Globus pallidus (tissue), 1 donor: ENCODE results near the gene HIBADH.

ENCODE experiments used
- DNase-seq: peaks from one replicate; pipeline ENCODE4 v3.0.0-alpha.2; 2015; ENCODE audit warnings: low spot score

HIBADH gene

DNA sequence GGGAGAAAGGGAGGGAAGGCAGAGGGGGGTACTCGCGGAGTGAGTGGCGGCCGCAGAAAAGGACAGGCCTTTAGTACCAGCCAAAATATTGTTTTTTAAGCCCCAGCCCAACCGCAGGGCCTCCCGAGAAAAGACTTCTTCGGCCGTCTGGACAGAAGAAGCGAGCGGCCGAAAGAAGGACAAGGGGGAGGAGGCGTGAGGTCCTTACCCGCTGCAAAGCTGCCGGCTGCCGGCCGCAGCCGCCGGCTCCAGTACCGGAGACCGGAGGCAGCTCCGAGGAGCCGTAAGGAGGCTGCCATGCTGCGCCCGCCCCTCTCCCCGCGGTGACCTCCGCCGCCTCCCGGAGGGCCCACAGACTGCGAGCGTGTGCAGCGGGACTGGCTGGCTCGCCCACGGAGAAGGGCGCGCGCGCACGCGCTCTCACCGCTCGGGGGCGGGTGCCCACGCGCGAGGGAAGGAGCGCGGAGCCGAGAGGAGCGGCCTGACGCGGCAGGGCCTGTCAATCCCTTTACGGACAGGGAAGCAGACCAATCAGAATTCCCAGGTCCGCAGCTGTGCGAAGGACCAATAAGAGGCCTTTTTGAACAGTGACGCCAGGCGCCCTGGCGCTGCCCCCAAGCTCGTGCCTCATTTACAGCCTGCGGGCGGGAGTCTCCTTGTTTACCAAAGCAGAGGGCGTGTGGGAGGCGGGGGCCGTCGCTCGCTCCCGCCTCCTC is at the start of gene HIBADH:
Gene HIBADH (minus strand): TSS at position 394 of the 716 bp plus-strand sequence. CDS start 95 bp downstream, at position 299.
- DNase-seq: peak; percentile 99

DNA sequence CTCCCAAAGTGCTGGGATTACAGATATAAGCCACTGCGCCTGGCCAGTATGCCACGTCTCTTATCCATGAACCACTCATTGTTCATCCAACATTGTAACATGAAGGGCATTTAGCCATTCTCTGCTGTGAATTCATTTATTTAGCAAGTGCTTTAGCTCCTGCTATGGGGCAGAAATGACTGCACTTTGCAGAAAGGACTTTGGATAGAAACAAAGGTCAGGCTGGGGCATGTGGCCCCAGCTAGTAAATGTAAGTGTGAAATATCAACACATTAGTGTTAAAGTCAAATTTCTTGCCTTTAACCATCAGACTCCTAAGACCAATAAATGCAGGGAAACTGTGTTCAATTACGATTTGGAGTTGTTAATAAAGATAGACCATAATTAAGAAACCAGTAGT is 49.5 kb upstream of the HIBADH start:
- no peak for DNase-seq

DNA sequence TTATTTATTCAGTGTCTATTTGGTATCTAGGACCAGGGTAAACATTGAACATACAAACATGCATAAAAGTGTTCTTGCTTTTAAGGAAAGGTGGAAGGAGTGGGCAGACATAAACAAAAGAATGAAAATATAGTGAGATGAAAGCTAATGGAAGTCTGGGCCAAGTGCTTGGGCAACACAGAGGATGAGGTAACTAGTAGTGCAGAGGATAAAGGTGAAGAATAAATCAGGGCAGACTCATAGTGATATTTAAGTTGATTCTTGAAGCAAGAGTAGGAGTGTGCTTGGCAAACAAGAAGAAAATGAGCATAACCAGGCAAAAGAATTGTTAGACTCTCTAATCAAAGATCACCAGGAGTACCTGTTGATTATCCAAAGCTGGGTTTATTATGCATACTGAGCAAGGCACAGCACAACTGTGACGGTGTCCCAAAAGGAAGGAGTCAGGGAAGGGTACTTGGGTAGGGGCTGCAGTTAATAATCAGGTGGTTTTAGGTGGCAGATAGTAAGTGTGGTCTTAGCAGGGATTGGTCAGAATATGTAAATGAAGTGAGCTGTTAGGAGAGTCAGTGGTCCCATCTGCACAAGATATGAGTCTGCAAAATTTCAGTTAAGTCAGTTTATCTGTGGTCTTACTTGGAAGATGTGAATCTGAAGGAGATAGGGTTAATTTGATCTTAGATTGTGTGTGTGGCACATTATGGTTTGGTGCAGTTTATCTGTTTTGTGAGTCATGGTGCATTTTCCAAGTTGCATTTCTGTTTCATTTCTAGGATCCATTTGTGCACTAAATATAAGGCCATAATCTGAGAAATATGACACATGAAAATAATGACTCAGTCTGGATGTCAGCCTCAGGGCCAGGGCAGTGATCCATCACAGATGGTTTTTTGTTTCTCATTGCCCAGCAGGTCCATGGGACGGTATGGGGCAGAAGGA is 46.7 kb upstream of the HIBADH start:
- DNase-seq: no peak

DNA sequence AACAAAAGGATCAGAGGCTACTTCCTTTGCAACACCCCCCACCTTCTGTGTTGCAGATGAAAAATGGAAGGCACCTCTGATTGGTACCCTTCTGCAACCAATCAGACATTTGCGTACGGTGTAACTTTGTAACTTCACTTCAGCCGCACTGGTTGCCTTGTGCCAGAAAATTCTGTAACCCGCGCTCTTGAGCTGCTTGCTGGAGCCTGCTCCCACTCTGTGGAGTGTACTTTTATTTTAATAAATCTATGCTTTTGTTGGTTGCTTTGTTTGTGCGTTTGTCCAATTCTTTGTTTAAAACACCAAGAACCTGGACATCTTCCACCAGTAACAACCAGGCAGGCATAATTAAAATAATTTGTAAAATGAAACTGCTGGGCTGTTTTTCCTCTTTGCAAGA is 45.8 kb upstream of the HIBADH start:
- DNase-seq: no peak

- DNase-seq: no peak
Measured at GRCh38 chr7:27705200-27705594, 42.5 kb upstream of the HIBADH start.

- DNase-seq: no peak
Measured at GRCh38 chr7:27704422-27705199, 41.9 kb upstream of the HIBADH start.

GRCh38 chr7:27703181-27703580 is 40.5 kb upstream of the HIBADH start:
- DNase-seq: no peak

- no peak for DNase-seq
Measured at GRCh38 chr7:27700501-27700900, 37.8 kb upstream of the HIBADH start.

- DNase-seq: no peak
Measured at GRCh38 chr7:27699751-27700150, 37.1 kb upstream of the HIBADH start.

- peak; percentile 17 for DNase-seq
Measured at GRCh38 chr7:27697861-27698430, 35.3 kb upstream of the HIBADH start.

DNA sequence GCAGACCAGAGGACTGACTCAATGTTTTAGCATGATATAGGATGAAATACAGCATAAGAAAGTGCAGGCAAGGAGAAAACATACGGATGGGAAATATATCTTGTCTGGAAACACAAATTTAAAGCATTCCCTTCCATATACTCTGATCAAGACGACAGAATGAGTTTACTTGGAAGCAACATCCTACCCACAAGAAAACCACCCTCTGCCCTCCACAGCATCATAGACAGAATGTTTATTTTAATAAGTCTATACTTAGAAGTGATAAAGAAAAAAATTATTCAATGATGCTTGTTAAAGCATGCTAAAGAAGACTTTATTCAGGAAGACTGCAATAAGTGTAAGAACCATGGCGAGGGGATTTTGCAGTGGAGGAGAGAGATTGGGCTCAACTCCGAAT is 32.4 kb upstream of the HIBADH start:
- DNase-seq: no peak

DNA sequence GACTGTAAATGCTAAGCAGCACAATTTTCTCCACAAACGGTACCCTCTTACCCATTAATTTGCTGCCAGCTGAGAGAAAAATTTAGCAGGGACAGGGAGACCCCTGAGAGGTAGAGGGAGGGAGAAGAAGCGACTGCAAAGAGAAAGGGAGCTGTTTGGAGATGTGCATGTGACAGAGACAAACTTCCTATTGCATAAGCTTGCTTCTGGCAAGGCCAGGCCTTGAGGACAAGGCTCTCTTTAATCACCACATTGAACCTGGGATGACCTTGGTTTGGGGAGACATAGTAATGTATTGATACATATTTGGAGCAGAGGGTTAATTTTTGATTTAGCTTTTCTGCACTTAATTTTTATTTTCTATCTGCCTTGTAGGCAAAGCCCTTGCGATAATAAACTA is 31.1 kb upstream of the HIBADH start:
- peak; percentile 26 for DNase-seq

DNA sequence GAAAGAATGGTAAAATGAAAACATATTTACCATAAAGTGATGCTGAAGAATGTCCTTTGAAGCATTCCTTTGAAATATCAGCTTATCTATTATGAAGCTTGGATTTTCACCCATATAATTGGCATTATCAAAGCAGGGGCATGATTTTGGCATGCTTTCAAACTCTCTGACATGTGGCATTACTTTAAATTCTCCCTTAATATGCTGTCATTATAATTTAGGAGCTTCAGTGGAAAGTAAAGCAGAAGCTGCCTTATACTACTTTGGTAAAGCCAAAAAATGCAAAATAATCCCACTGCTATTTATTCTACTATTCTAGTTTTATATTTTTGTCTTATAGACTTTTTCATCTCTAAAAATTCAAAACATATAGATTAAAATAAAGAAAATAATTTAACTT is 28.0 kb upstream of the HIBADH start:
- no peak for DNase-seq

- DNase-seq: peak; percentile 5
Measured at GRCh38 chr7:27689591-27690164, 27.0 kb upstream of the HIBADH start.

GRCh38 chr7:27689150-27689549 is 26.5 kb upstream of the HIBADH start:
- DNase-seq: no peak

- DNase-seq: no peak
Measured at GRCh38 chr7:27688646-27689045, 26.0 kb upstream of the HIBADH start.

DNA sequence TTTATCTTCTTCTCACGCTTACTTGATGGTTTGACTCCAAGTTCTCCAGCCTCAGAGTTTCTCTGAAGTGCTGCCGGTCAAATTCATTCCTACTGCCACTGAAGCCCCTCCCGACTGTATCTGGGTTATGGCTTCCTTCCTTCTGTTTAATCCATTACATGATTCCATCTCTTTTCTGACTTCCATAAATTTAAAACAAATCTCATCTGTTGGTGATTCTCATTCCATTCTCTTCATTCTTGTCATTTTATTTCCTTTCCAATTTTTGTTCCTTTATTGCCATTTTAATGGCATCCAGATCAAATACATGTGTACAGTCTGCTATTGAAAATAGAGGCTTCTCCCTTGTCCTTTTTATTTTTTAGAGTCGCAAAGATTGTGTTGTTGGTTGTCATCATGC is 25.4 kb upstream of the HIBADH start:
- no peak for DNase-seq

DNA sequence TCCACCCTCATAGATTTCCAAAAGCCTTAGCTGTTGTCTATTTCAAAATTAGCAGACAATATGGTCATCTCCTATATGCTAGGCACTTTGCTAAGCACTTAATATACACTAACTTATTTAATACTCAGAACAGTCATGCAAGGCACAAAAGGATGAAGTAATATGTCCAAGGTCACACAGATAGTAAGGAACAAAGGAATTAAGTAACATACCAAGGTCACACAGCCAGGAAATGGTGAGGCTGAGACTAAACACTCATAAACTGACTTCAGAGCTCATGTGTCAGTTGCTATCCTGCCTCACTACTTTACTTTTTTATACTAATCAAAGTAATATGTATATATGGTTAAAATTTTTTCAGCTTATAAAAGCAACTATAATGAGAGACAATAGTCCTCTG is 23.6 kb upstream of the HIBADH start:
- DNase-seq: no peak

GRCh38 chr7:27685893-27686292 is 23.2 kb upstream of the HIBADH start:
- no peak for DNase-seq

- no peak for DNase-seq
Measured at GRCh38 chr7:27685209-27685608, 22.5 kb upstream of the HIBADH start.

- DNase-seq: no peak
Measured at GRCh38 chr7:27684491-27684890, 21.8 kb upstream of the HIBADH start.

DNA sequence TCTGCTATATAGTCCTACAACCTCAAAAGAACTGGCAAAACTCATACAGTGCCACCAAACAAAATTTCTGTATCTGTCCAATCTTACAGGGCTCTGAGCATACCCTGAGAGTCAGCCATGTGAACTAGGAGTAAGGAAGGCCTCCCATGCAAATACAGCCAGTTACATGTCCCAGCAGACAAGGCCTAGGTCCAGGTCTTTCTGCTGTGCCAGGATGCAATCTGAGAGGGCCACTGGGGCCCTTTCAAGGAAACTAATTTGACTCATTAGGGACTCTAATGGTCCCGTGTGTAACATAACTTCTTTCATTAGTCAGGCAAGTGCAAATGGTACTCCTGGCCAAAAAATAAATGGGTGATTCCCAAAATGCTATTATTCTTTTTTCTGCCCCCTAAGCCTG is 17.9 kb upstream of the HIBADH start:
- no peak for DNase-seq
